Prostate gland (tissue), 2 donors: ENCODE data around the gene RAB33B. TPM values are rescaled to one million over a fixed set of nuclear protein-coding genes. Genes with fewer than 3 reads are reported as not detected.

Experiments
- DNase-seq: peaks from one replicate; pipeline ENCODE4 v3.0.0-alpha.2; 2019; ENCODE audit warnings: low spot score
- H3K27ac ChIP-seq, 2 donors: fragments of 200-600 bp; sonication (generic); 2 replicates each; pipeline ENCODE4 v1.5.1; 2017 to 2019
- H3K27me3 ChIP-seq: fragments of 200-600 bp; sonication (generic); replicated peaks from 2 replicates; pipeline ENCODE4 v1.5.1; 2019; ENCODE audit not compliant: insufficient read depth
- H3K36me3 ChIP-seq, 2 donors: fragments of 200-600 bp; sonication (generic); 1 replicate in 1 of 2; 2 replicates in 1 of 2; pipeline versions ENCODE4 v1.5.1 to v1.8.1; 2017 to 2019
- H3K4me1 ChIP-seq: fragments of 200-600 bp; sonication (generic); replicated peaks from 2 replicates; pipeline ENCODE4 v1.5.1; 2019
- H3K4me3 ChIP-seq, 2 donors: fragments of 200-600 bp; sonication (generic); 2 replicates each; pipeline ENCODE4 v1.5.1; 2017 to 2019
- H3K9me3 ChIP-seq: fragments of 200-600 bp; sonication (generic); 2 replicates; pipeline ENCODE4 v1.5.1; 2017
- CTCF ChIP-seq, 4 experiments: fragments of 200-600 bp in 2 of 4; fragments of 450-650 bp in 2 of 4; sonication (generic) in 2 of 4; IDR thresholded peaks; 1 replicate in 3 of 4; 2 replicates in 1 of 4; pipeline ENCODE4 v1.5.1; 2016 to 2019; ENCODE audit warnings: antibody characterized with exemption in 4 of 4, mild to moderate bottlenecking in 2 of 4, moderate library complexity in 2 of 4
- POLR2A ChIP-seq: fragments of 450-650 bp; IDR thresholded peaks from one replicate; pipeline ENCODE4 v1.6.1; 2016; ENCODE audit warnings: antibody characterized with exemption, mild to moderate bottlenecking
- POLR2AphosphoS5 ChIP-seq: sonication (generic); formaldehyde crosslinking; IDR thresholded peaks from one replicate; pipeline ENCODE4 v1.6.1; 2017; ENCODE audit warnings: antibody characterized with exemption
- WGBS: methylation state at CpG from one replicate; pipeline ENCODE4 v1.1.5; 2018; 5-methylcytosine and 5-hydroxymethylcytosine counted together
- intact Hi-C: fragments of 100-400 bp; cut with DNase I; formaldehyde crosslinking; loops from one replicate; pipeline ENCODE4 v1.14.2; 2022
- total RNA-seq, 2 donors: library from RNA; depleted of rRNA; stranded (reverse); fragments of >200 nt; gene quantifications; one replicate each; pipeline ENCODE4 v1.1.0, GENCODE V29; 2016

The RAB33B gene
- total RNA-seq, 2 donors from 2014 or later, result 6.2 to 12.0 TPM

GRCh38 chr4:139450586-139450985 is 3.3 kb upstream of the RAB33B start:
- no peak for DNase-seq
- no peak overlapping the region for H3K4me3 ChIP-seq
- no peak for TF ChIP-seq CTCF (IDR thresholded peaks at IDR 0.05)
- H3K27me3 ChIP-seq, result no peaks in the 10 kb centered on the region
- 89% methylated on average over 2 of the region's 2 CpGs for WGBS
- peaks cover 4% of the 10 kb centered on the region for H3K4me1 ChIP-seq
- no peaks in the 10 kb centered on the region for H3K36me3 ChIP-seq
- intact Hi-C loops, result loop anchor here (5.0 kb wide), 2 partner anchors 107 to 148 kb away; partner anchors contain the start of genes NAA15, NDUFC1 and SETD7
- H3K27ac ChIP-seq, result no peak overlapping the region
- H3K9me3 ChIP-seq, result no peaks in the 10 kb centered on the region

- intact Hi-C loops, result loop anchor here (5.0 kb wide), 2 partner anchors 105 to 150 kb away; partner anchors contain the start of genes NAA15, NDUFC1 and SETD7
- Histone ChIP-seq H3K9me3 (no peaks in the 10 kb centered on the region), H3K27me3 (no peaks in the 10 kb centered on the region), H3K27ac (no peak overlapping the region), H3K36me3 (no peaks in the 10 kb centered on the region), H3K4me3 (no peak overlapping the region), H3K4me1 (peaks cover 4% of the 10 kb centered on the region)
- 50% methylated on average over 1 of the region's 1 CpG for WGBS
- no peak for DNase-seq
- TF ChIP-seq POLR2AphosphoS5 (no peak), CTCF (IDR thresholded peaks at IDR 0.05) (no peak), POLR2A (no peak)
Observed at GRCh38 chr4:139451997-139452396, 1.9 kb upstream of the RAB33B start.

- intact Hi-C loops, result loop anchor here (5.0 kb wide), 2 partner anchors 104 to 151 kb away; partner anchors contain the start of genes NAA15, NDUFC1 and SETD7
- H3K4me1 ChIP-seq, result peaks cover 4% of the 10 kb centered on the region
- WGBS, result 1% methylated on average over 15 of the region's 15 CpGs
- peak overlapping the region; percentile 97 to 98 for H3K27ac ChIP-seq
- no peaks in the 10 kb centered on the region for H3K36me3 ChIP-seq
- no peaks in the 10 kb centered on the region for H3K9me3 ChIP-seq
- H3K4me3 ChIP-seq, result peak overlapping the region; percentile 64 to 81
- no peaks in the 10 kb centered on the region for H3K27me3 ChIP-seq
- no peak for TF ChIP-seq POLR2A
- peak in 3 of 4 experiments; percentile 8 to 47 (median 42) for TF ChIP-seq CTCF (IDR thresholded peaks at IDR 0.05)
- DNase-seq, result peak; percentile 47
Observed at GRCh38 chr4:139453041-139453370, 915 bp upstream of the RAB33B start.

GRCh38 chr4:139453371-139454110 is 380 bp upstream of the RAB33B start:
- Histone ChIP-seq H3K36me3 (no peaks in the 10 kb centered on the region), H3K27me3 (no peaks in the 10 kb centered on the region), H3K4me3 (peak overlapping the region; percentile 64 to 81), H3K4me1 (peaks cover 4% of the 10 kb centered on the region), H3K27ac (peak overlapping the region; percentile 97 to 98), H3K9me3 (no peaks in the 10 kb centered on the region)
- under 1% methylated on average over 66 of the region's 76 CpGs for WGBS
- peak; percentile 73 for TF ChIP-seq POLR2AphosphoS5
- TF ChIP-seq CTCF (IDR thresholded peaks at IDR 0.05), result peak in 1 of 4 experiments; percentile 32
- TF ChIP-seq POLR2A, result peak; percentile 89
- intact Hi-C loops, result loop anchor here (5.0 kb wide), 2 partner anchors 104 to 151 kb away; partner anchors contain the start of genes NAA15, NDUFC1 and SETD7
- peak; percentile 97 for DNase-seq

GRCh38 chr4:139455126-139455538 is 1.2 kb downstream of the RAB33B start:
- TF ChIP-seq POLR2A (no peak), POLR2AphosphoS5 (no peak), CTCF (IDR thresholded peaks at IDR 0.05) (no peak)
- no peaks in the 10 kb centered on the region for H3K9me3 ChIP-seq
- WGBS, result 33% methylated on average over 6 of the region's 6 CpGs
- intact Hi-C loops, result no loop called here
- H3K27me3 ChIP-seq, result no peaks in the 10 kb centered on the region
- peak overlapping the region; percentile 64 to 81 for H3K4me3 ChIP-seq
- no peak for DNase-seq
- peaks cover 4% of the 10 kb centered on the region for H3K4me1 ChIP-seq
- no peaks in the 10 kb centered on the region for H3K36me3 ChIP-seq
- peak overlapping the region; percentile 97 to 98 for H3K27ac ChIP-seq
